ENCODE results near the gene EPN2. TPM values are rescaled to one million over a fixed set of nuclear protein-coding genes. Genes with fewer than 3 reads are reported as not detected.

The EPN2 gene
- total RNA-seq, 1 experiment from 2014 or later, result 73.1 TPM

DNA sequence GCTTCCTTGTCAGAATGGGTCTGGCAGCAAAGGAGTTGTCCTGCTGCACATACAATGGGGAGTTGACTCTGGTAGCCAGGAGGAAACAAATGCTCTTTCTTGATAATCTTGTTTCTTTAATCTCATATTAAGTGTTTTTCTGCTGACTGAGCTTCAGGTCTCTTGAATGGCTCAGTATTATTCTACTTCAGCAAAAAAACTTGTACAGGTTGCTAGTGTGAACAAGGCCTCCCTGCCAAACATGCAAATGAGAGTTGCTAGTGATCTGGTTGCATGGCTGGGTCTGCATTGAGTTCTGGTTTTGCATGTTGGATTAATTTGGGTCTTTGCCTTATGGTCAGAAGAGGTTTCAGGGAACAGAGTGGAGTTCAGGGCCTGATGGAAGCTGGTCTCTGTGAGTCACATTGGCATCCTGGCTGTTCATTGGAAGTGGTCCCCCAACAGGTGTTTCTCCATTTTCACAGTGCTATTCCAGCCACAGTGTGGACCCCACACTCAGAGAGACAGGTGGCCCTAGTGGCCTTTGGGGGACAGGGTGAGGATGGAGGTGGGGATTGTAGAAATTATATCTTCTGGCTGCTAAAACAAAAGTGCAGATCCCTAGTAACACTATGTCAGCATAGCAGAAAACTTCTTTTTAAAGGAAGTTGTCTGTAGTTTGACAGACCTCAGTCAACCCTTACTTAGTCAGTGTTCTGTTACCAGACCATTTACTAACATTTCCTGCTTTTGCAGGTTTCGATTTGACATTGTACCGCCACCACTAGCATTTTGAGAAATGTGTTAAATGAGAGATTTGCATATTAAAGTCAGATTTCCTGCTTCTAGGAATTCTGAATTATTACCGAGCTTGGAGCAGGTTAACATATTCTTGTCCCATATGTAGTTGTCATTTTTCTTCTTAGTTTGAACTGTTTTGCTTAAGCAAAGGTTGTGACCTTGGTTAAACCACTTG is 47.1 kb downstream of the EPN2 start (continued):
- TF ChIP-seq ATF3 (IDR thresholded peaks at IDR 0.05), result no peak
- no peak for TF ChIP-seq JUND (IDR thresholded peaks at IDR 0.05)
- TF ChIP-seq EGR1 (IDR thresholded peaks at IDR 0.05; ENCODE audit: low read depth), result no peak
- TF ChIP-seq SP1 (IDR thresholded peaks at IDR 0.05; ENCODE audit: low read depth), result no peak
- no peak for TF ChIP-seq RAD21 (IDR thresholded peaks at IDR 0.05; ENCODE audit: low read depth)
- no peak for TF ChIP-seq YY1 (IDR thresholded peaks at IDR 0.05; ENCODE audit: extremely low read depth, insufficient replicate concordance, low read depth, low read length)
- TF ChIP-seq POLR2AphosphoS5 (IDR thresholded peaks at IDR 0.05; ENCODE audit: low read depth, low read length), result no peak
- no peak for TF ChIP-seq TCF7L2 (IDR thresholded peaks at IDR 0.05; ENCODE audit: borderline replicate concordance, extremely low read depth, insufficient read depth, insufficient read length)
- no peak for TF ChIP-seq EZH2 (IDR thresholded peaks at IDR 0.05)
- no peak for TF ChIP-seq SRF (IDR thresholded peaks at IDR 0.05; ENCODE audit: low read depth)
- TF ChIP-seq EZH2phosphoT487 (IDR thresholded peaks at IDR 0.05; ENCODE audit: borderline replicate concordance), result no peak
- TF ChIP-seq SIN3A (IDR thresholded peaks at IDR 0.05; ENCODE audit: low read depth), result no peak
- no peak for TF ChIP-seq FOSL1 (IDR thresholded peaks at IDR 0.05; ENCODE audit: low read depth)
- TF ChIP-seq, protein P1, sequence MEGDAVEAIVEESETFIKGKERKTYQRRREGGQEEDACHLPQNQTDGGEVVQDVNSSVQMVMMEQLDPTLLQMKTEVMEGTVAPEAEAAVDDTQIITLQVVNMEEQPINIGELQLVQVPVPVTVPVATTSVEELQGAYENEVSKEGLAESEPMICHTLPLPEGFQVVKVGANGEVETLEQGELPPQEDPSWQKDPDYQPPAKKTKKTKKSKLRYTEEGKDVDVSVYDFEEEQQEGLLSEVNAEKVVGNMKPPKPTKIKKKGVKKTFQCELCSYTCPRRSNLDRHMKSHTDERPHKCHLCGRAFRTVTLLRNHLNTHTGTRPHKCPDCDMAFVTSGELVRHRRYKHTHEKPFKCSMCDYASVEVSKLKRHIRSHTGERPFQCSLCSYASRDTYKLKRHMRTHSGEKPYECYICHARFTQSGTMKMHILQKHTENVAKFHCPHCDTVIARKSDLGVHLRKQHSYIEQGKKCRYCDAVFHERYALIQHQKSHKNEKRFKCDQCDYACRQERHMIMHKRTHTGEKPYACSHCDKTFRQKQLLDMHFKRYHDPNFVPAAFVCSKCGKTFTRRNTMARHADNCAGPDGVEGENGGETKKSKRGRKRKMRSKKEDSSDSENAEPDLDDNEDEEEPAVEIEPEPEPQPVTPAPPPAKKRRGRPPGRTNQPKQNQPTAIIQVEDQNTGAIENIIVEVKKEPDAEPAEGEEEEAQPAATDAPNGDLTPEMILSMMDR (IDR thresholded peaks at IDR 0.05 in 2 of 3, conservative IDR thresholded peaks at IDR 0.05 in 1 of 3; ENCODE audit: borderline replicate concordance in 1 of 3, insufficient read depth in 1 of 3, low read depth in 2 of 3, low read length in 2 of 3), result no peak
